ENCODE measurements around the gene GRK2. TPM values are rescaled to one million over a fixed set of nuclear protein-coding genes. Genes with fewer than 3 reads are reported as not detected.

Gene GRK2
- total and polyA plus RNA-seq, 2 of the 13 experiments (the other 11 are each of a cell fraction or from before 2014, with no cell fraction given) = 31.3 to 42.4 TPM

DNA sequence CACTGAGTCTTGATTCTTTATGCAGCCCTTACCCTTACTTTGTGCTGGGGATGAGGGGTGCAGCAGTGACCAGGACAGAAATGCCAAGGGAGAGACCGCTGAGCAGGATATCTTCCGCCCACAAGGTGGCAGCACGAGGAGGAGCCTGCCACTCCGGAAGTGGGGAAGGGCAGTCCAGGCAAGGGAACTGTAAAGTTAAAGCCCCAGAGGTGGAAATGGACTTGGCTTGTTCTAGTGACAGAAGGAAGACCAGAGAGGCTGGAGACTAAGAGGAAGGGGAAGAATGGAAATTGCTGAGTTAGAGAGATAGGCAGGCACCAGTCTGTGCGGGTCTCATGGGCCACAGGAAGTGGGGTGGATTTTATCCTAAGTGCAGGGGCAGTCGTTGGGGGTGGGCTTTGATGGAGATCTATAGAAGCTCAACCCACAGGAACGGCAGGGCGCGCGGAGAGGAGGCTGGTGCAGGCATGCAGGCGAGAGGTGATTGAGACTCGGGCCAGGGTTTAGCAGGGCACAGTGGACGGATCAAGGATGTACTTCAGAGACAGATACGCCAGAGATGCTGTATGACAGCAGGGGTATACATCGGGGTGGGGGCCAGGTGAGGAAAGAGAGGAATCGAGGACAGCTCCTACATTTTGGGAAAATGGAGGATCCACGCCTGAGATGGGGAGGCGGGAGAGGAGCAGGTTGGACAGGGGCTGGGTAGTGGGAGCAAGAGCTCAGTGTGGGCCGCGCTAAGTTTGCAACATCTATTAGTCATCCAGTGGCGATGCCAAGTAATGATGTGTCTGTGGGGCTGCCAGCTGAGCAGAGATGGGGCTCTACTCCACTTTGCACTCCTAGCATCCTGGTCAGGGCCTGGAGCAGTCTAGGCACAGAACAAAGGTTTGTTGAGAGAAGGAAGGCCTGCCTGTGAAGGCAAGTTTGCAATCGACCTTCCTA lies 3.3 kb upstream of the GRK2 start:
- peak; percentile 68 for ATAC-seq
- DNase-seq (ENCODE audit: low spot score) = peak; percentile 68
- peak overlapping the region; percentile 97 for H3K4me2 ChIP-seq (ENCODE audit: low read depth, low read length)
- 59% methylated on average over 19 of the region's 22 CpGs for WGBS (ENCODE audit: low lambda C conversion rate)
- ChIA-PET CTCF (ENCODE audit: low intra/inter-chr PET ratio, low total read pairs) (interaction anchor here (3.1 kb wide), 1 partner anchor 54 kb away, joined by 31 read pairs; no protein-coding TSS in a partner anchor), POLR2A (interaction anchor here (0.7 to 3.0 kb wide), 5 partner anchors 23 to 92 kb away, joined by 3 to 24 read pairs (median 11); partner anchors contain the start of genes ANKRD13D and SSH3)
- H3K27me3 ChIP-seq (ENCODE audit: control insufficient read depth in 1 of 2, insufficient read depth in 2 of 2, low read length in 2 of 2) = no peaks in the 10 kb centered on the region
- intact Hi-C loops (cut with micrococcal nuclease; ENCODE audit: unreplicated experiment) (loop anchor here (1.0 to 5.0 kb wide), 2 partner anchors 39 to 54 kb away; partner anchors contain the start of gene SSH3), in situ Hi-C loops (cut with HindIII; ENCODE audit: extremely low pct_ligation_motif_present, low pct_unique_long_range_greater_than_20kb) (loop anchor here (5.0 kb wide), 2 partner anchors 54 to 119 kb away; no protein-coding TSS in a partner anchor)
- H3K36me3 ChIP-seq (replicated peaks in 1 of 2; ENCODE audit: control insufficient read depth in 1 of 2, insufficient read depth in 2 of 2, low read length in 2 of 2) = peaks cover 0 to 5% of the 10 kb centered on the region in 2 experiments; a peak in 2 of 5 replicates
- no peak overlapping the region for H3K9ac ChIP-seq (ENCODE audit: insufficient read depth, low read depth, low read length)
- no peaks in the 10 kb centered on the region for H3K9me3 ChIP-seq (ENCODE audit: low read length)
- BruUV-seq (replicated peaks) = no TSS peak
- peaks cover 11% of the 10 kb centered on the region for H3K79me2 ChIP-seq (ENCODE audit: insufficient read depth, low read length)
- H2AFZ ChIP-seq (ENCODE audit: low read length) = no peak overlapping the region
- H4K20me1 ChIP-seq (ENCODE audit: insufficient read depth, low read length) = no peaks in the 10 kb centered on the region; the same call in none of the 2 replicates
- peak overlapping the region in 1 of 3 experiments; percentile 49; a peak in 2 of 6 replicates for H3K4me3 ChIP-seq (replicated peaks in 1 of 3; ENCODE audit: insufficient read depth in 1 of 3, low read depth in 2 of 3, low read length in 3 of 3)
- FAIRE-seq = peak; percentile 90
- peaks cover 73% of the 10 kb centered on the region for H3K4me1 ChIP-seq (ENCODE audit: insufficient read depth, low read length)
- H3K27ac ChIP-seq (ENCODE audit: extremely low read length, insufficient read depth, low read length) = no peak overlapping the region
- TF ChIP-seq DZIP1 (CRISPR knock-in tag; IDR thresholded peaks at IDR 0.05) = no peak
- TF ChIP-seq, protein P1, sequence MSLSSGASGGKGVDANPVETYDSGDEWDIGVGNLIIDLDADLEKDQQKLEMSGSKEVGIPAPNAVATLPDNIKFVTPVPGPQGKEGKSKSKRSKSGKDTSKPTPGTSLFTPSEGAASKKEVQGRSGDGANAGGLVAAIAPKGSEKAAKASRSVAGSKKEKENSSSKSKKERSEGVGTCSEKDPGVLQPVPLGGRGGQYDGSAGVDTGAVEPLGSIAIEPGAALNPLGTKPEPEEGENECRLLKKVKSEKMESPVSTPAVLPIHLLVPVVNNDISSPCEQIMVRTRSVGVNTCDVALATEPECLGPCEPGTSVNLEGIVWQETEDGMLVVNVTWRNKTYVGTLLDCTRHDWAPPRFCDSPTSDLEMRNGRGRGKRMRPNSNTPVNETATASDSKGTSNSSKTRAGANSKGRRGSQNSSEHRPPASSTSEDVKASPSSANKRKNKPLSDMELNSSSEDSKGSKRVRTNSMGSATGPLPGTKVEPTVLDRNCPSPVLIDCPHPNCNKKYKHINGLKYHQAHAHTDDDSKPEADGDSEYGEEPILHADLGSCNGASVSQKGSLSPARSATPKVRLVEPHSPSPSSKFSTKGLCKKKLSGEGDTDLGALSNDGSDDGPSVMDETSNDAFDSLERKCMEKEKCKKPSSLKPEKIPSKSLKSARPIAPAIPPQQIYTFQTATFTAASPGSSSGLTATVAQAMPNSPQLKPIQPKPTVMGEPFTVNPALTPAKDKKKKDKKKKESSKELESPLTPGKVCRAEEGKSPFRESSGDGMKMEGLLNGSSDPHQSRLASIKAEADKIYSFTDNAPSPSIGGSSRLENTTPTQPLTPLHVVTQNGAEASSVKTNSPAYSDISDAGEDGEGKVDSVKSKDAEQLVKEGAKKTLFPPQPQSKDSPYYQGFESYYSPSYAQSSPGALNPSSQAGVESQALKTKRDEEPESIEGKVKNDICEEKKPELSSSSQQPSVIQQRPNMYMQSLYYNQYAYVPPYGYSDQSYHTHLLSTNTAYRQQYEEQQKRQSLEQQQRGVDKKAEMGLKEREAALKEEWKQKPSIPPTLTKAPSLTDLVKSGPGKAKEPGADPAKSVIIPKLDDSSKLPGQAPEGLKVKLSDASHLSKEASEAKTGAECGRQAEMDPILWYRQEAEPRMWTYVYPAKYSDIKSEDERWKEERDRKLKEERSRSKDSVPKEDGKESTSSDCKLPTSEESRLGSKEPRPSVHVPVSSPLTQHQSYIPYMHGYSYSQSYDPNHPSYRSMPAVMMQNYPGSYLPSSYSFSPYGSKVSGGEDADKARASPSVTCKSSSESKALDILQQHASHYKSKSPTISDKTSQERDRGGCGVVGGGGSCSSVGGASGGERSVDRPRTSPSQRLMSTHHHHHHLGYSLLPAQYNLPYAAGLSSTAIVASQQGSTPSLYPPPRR (CRISPR knock-in tag; IDR thresholded peaks at IDR 0.05; ENCODE audit: borderline replicate concordance) = no peak
- no peak for TF ChIP-seq ZNF235 (CRISPR knock-in tag; IDR thresholded peaks at IDR 0.05; ENCODE audit: borderline replicate concordance)
- peak; percentile 98 for TF ChIP-seq ELF1 (CRISPR knock-in tag; IDR thresholded peaks at IDR 0.05)
- peak; percentile 25; the same call in 1 of the 2 replicates for TF ChIP-seq TAF1 (CRISPR knock-in tag; IDR thresholded peaks at IDR 0.05)
- 0 out of 2 replicates have a peak, but pooled peaks have one; percentile 46 for TF ChIP-seq ZNF580 (CRISPR knock-in tag; IDR thresholded peaks at IDR 0.05; ENCODE audit: borderline replicate concordance, low read depth)
- TF ChIP-seq ETV5 (CRISPR knock-in tag; IDR thresholded peaks at IDR 0.05; ENCODE audit: borderline replicate concordance) = peak; percentile 98
- no peak for TF ChIP-seq THRA (CRISPR knock-in tag; IDR thresholded peaks at IDR 0.05; ENCODE audit: borderline replicate concordance)
- peak; percentile 64 for TF ChIP-seq GATAD2A (CRISPR knock-in tag; IDR thresholded peaks at IDR 0.05)
- no peak; the same call in 1 of the 2 replicates for TF ChIP-seq GABPA (IDR thresholded peaks at IDR 0.05; ENCODE audit: low read depth, low read length)
- TF ChIP-seq GABPA (CRISPR knock-in tag; IDR thresholded peaks at IDR 0.05; ENCODE audit: low read depth) = peak; percentile 81
- TF ChIP-seq SAP130 (CRISPR knock-in tag; IDR thresholded peaks at IDR 0.05; ENCODE audit: low read depth) = peak; percentile 77
- peak; percentile 73 for TF ChIP-seq U2AF1 (optimal IDR thresholded peaks at IDR 0.05; ENCODE audit: low read depth, low read length)

All from HepG2 (cell line).